GM19452 (cell line): ENCODE results near the gene FNIP2.
"Not testable (repeated sequence)": the region's sequence is repeated elsewhere in the genome, so short reads cannot be mapped to it uniquely, and the experiment has no call there.

Experiments
- ATAC-seq: cut with Tn5 transposase; IDR thresholded peaks from one replicate; pipeline ENCODE4 v1.9.1; 2021; ENCODE audit not compliant: unreplicated experiment

FNIP2 gene

GRCh38 chr4:158865520-158866177 lies 96.8 kb downstream of the FNIP2 start:
- ATAC-seq, result no peak

GRCh38 chr4:158869001-158869400 lies 100.2 kb downstream of the FNIP2 start:
- no peak for ATAC-seq

DNA sequence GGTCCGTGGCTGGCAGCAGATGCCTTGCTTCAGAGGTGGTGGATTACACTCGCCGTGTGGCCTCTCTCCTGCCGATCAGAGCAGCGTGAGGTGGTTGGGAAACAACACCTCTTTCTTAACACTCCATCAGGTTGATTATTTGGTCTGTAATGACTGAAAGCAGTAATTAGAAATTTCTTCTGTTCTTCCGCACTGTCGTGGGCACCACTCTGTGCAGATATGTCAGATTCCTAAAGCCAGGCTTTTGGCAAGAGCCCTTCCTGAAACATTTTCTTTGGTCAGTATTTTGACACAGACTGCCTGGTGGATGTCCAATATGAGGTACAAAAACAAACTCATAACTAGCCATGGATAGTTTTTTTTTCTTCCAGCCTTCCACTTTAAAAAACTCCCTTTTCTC lies 100.9 kb downstream of the FNIP2 start:
- ATAC-seq, result no peak

DNA sequence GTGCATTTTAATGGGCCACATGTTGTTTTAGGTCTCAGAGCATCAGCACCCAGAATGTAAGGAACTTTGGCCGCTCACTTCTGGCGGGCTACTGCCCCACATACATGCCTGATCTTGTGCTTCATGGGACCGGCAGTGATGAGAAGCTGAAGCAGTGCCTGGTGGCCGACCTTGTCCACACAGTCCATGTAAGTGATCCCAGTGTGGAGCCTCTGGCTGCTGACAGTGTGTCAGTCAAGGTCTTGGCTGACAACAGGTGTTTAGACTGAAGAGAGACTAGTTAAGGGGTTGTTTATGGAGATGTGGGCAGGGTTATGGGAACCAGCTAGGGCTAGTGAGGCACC lies 101.4 kb downstream of the FNIP2 start:
- no peak for ATAC-seq

DNA sequence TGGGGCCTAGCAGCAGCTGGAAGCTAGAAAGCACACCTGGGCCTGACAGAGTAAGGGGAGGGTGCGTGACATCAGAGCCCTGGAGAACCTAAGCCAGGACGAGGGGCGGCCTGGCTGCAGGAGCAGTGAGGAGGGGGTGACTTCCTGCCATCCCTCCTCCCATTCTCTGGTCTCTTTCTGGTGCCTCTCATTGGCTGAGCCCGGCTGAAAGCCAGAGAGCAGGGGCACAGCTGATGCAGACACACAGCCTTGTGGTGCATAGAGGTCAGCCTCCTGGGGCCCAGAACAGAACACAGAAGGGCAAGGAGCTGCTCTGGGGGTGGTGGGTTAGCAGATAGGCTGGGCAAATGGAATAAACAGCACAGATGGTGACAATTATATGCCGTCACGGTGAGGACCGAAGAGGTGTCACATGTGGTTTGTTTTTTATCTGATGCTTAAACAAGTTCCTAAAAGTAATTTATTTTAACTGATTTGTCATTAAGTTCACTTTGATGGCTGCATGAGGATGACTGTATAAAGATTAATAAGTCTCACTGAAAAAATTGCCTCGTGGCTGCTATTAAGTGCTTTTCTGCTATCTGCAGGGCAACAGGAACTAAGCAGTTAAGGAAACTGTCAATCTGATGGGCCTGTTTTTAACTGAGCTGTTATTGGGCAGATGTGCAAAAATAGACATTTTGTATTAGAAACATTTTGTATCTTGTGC lies 102.0 kb downstream of the FNIP2 start:
- no peak for ATAC-seq

GRCh38 chr4:158871335-158871724 lies 102.5 kb downstream of the FNIP2 start:
- ATAC-seq, result no peak

DNA sequence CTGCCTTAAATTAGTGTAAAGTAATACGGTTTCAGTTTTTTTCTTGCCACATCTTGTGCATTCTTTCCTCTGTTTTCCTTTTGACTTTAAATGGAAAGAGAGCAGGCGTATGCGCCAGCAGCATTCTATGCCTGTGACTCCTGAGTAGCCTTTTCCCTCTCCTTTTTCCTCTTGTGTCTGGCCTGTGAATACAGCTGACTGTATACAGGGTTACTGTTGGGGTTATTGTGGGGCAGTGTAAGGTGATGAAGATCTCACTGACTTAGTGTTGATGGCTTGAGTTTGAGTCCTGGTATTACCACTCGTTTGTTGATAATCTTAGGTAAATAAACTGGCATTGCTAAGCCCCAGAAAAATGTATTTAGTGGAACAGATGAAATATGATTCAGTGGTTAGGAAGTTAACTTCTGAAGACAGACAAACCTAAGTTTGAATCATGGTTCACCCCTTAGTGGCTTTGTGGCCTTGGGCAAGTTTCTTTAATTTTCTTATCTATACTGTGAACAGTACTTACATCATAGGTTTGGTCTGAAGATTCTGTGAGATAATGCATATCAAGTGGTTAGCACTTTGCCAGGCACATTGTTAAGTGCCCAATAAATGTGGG lies 105.1 kb downstream of the FNIP2 start:
- ATAC-seq, result no peak

- no peak for ATAC-seq
Measured at GRCh38 chr4:158875026-158875425, 106.2 kb downstream of the FNIP2 start.

DNA sequence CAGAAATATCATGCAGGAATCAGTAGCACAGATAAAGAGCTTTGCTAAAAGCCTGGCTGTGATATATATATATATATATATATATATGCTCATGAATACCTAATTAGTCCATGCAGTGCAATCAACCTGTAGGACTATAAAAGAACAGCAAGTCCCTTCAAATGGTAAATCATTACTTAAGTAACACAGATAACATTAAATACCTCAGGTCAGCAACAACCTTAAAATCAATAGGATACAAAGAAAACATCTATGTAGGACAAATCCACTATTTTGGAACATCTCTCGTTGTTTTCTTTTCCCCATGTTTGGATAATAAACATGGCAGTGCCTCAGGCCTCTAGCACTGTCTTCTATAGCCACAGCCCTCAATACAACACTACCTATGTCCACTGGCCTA lies 106.6 kb downstream of the FNIP2 start:
- ATAC-seq, result no peak

- ATAC-seq, result no peak
Measured at GRCh38 chr4:158877069-158877468, 108.2 kb downstream of the FNIP2 start.

DNA sequence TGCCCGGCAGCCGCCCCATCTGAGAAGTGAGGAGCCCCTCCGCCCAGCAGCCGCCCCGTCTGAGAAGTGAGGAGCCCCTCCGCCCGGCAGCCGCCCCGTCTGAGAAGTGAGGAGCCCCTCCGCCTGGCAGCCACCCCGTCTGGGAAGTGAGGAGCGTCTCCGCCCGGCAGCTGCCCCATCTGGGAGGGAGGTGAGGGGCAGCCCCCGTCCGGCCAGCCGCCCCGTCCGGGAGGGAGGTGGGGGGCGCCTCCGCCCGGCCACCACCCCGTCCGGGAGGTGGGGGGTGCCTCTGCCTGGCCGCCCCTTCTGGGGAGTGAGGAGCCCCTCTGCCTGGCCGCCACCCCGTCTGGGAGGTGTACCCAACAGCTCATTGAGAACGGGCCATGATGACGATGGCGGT lies 113.3 kb downstream of the FNIP2 start:
- not testable (repeated sequence) for ATAC-seq

GRCh38 chr4:158884280-158884679 lies 115.5 kb downstream of the FNIP2 start:
- no peak for ATAC-seq

- no peak for ATAC-seq
Measured at GRCh38 chr4:158885564-158885963, 116.7 kb downstream of the FNIP2 start.

GRCh38 chr4:158890294-158890693 lies 121.5 kb downstream of the FNIP2 start:
- no peak for ATAC-seq

GRCh38 chr4:158891256-158891655 lies 122.4 kb downstream of the FNIP2 start:
- ATAC-seq, result no peak

- ATAC-seq, result no peak
Measured at GRCh38 chr4:158894826-158895225, 126.0 kb downstream of the FNIP2 start.

- no peak for ATAC-seq
Measured at GRCh38 chr4:158895797-158896576, 127.2 kb downstream of the FNIP2 start.

DNA sequence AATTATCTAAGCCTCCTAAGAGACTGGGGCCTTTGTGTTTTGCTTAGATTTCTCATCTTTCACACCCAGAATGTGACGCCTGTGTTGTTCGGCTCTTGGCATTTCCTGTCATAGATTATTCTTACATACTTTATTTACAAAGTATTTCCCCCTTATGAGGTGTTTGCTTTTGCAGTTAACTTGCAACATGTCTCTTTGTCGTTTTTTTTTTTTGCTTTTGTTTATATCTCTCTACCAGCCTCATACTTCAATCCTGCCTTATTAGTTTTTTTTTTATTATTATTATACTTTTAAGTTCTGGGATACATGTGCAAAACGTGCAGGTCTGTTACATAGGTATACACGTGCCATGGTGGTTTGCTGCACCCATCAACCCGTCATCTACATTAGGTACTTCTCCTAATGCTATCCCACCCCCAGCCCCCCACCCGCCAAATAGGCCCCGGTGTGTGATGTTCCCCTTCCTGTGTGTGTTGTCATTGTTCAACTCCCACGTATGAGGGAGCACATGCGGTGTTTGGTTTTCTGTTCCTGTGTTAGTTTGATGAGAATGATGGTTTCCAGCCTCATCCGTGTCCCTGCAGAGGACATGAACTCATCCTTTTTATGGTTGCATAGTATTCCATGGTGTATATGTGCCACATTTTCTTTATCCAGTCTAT lies 127.9 kb downstream of the FNIP2 start:
- ATAC-seq, result not testable (repeated sequence)

DNA sequence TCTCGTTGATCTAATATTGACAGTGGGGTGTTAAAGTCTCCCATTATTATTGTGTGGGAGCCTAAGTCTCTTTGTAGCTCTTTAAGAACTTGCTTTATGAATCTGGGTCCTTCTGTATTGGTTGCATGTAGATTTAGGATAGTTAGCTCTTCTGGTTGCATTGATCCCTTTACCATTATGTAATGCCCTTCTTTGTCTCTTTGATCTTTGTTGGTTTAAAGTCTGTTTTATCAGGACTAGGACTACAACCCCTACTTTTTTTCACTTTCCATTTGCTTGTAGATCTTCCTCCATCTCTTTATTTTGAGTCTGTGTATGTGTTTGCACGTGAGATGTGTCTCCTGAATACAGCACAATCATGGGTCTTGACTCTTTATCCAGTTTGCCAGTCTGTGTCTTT lies 131.6 kb downstream of the FNIP2 start:
- not testable (repeated sequence) for ATAC-seq

DNA sequence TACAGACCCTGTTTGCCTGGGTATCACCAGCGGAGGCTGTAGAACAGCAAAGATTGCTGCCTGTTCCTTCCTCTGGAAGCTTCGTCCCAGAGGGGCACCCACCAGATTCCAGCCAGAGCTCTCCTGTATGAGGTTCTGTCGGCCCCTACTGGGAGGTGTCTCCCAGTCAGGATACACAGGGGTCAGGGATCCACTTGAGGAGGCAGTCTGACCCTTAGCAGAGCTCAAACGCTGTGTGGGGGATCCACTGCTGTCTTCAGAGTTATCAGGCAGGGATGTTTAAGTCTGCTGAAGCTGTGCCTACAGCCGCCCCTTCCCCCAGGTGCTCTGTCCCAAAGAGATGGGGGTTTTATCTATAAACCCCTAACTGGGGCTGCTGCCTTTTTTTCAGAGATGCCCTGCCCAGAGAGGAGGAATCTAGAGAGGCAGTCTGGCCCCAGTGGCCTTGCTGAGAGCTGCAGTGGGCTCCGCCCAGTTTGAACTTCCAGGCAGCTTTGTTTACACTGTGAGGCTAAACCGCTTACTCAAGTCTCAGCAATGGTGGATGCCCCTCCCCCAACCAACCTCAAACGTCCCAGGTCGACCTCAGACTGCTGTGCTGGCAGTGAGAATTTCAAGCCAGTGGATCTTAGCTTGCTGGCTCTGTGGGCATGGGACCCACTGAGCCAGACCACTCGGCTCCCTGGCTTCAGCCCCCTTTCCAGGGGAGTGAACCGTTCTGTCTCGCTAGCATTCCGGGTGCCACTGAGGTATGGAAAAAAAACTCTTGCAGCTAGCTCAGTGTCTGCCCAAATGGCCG lies 133.7 kb downstream of the FNIP2 start:
- ATAC-seq, result not testable (repeated sequence)
